ENCODE measurements around the gene ZNF714. TPM values are rescaled to one million over a fixed set of nuclear protein-coding genes. Genes with fewer than 3 reads are reported as not detected.
"Not testable (repeated sequence)": the region's sequence is repeated elsewhere in the genome, so short reads cannot be mapped to it uniquely, and the experiment has no call there.

ZNF714 gene
- total RNA-seq, 1 experiment from 2014 or later: 6.0 TPM

- no peak for DNase-seq (ENCODE audit: low spot score)
These were observed 48.2 kb downstream of the ZNF714 start for GRCh38 chr19:21130097-21130775.

GRCh38 chr19:21133633-21134032, 51.6 kb downstream of the ZNF714 start:
- DNase-seq (ENCODE audit: low spot score): no peak

DNA sequence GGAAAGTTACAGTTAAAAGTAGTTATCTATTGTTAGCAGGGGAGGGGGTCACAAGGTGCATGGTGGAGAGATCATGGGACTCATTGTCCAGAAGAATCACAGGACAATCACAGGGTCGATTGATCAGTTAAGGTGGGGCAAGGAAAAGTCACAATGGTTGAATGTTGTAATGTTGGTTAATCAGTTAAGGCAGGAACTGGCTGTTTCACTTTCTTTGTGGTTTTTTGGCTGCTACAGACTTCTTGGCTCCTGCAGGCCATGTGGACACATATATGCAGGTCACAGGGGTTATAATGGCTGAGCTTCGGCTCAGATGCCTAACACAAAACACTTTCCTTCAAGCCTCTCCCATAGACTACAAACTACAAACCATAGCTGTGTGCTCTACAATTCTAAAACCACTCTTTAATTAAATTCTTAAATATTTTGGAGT, 52.9 kb downstream of the ZNF714 start:
- DNase-seq (ENCODE audit: low spot score): no peak

DNA sequence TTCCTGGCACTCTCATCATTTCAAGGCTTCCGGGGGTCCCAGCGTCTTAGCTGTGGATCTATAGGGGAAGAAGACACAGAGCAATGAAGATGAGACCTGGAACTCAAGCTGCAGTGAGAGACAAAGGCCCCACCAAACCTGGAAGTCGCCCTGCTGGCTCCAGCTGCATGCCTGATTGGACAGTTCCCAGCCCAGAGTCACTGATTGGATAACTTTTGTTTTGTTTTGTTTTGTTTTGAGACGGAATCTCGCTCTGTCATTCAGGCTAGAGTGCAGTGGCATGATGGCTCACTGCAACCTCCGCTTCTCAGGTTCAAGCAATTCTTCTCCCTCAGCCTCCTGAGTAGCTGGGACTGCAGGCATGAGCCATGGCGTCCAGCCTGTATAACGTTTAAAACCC, 53.4 kb downstream of the ZNF714 start:
- DNase-seq (ENCODE audit: low spot score): no peak

DNA sequence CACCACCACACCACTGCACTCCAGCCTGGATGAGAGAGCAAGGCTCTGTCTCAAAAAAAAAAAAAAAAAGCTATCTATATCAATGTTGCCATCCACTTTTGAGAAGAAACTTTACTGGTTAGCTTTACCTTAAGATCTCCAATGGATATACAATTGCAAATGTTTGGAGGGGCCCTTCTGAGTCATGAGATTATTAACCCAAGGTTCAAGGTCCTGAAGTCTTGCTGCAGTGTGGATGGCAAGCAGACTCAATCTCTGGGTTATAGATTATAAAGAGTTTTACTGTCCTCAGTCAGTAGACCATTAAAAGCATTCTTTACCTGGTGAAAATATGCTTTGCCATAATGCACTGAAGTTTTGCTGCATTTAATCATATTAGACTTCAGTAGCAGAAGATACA, 56.1 kb downstream of the ZNF714 start:
- no peak for DNase-seq (ENCODE audit: low spot score)

- DNase-seq (ENCODE audit: low spot score): not testable (repeated sequence)
These were observed 59.0 kb downstream of the ZNF714 start for GRCh38 chr19:21141006-21141405.

- peak; percentile 89 for DNase-seq (ENCODE audit: low spot score)
These were observed 59.9 kb downstream of the ZNF714 start, which contains the start of gene ZNF431 for GRCh38 chr19:21141787-21142464. Gene ZNF431 (plus strand): TSS chr19:21142040. CDS start chr19:21142184, 144 bp downstream.

DNA sequence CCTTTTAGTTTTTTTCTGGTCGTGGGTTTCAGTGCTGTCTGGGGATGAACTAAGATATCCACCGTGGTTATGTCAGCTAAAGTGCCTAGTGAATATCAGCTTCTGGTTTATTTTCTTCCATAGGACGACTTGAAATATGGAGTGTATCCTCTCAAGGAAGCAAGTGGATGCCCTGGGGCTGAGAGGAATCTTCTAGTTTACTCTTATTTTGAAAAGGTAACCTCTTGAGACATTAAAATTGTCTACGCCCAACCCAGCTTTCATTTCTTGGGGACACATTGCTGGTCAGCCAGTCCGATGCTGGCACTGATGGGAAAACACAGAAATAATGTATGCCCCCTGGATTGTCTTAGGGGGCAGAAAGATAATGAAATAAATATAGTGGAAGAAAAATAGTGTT, 61.4 kb downstream of the ZNF714 start:
- no peak for DNase-seq (ENCODE audit: low spot score)

GRCh38 chr19:21143854-21144253, 61.9 kb downstream of the ZNF714 start:
- DNase-seq (ENCODE audit: low spot score): no peak

DNA sequence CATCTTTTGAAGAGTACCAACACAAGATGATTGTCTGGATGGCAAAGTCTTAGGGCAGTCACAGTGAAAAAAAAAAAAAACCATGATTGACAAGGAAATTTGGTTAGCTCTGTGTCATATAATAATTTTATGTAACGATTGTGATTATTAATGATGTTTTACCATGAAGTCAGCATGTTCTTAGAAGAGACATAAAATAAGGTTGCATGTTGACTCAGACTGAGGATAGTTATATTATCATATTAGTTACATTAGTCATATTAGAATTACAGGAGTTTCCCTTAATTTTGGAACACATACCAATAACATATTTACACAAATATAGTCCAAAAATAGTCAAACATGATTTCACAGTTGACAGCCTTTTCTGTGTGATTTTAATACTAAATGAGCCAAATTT, 65.5 kb downstream of the ZNF714 start:
- no peak for DNase-seq (ENCODE audit: low spot score)

DNA sequence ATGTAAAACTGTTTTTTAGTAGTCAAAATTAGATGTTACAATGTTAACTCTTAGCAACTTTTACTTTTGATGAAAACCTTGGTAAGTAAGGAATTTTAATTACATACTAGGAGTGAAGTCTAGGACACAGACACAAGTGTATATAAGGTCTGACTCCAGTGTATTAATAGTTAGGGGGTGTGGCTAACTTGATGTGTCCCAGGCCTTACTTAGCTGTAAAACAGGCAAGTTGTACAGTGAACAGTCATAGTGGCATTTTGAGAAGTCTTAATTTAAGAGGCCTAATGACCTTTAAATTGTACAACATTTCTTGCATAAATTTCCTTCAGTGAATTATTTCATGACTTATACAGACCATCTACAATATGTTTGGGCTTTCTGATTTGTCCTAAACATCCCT, 66.7 kb downstream of the ZNF714 start:
- DNase-seq (ENCODE audit: low spot score): no peak

GRCh38 chr19:21149877-21150276, 67.9 kb downstream of the ZNF714 start:
- no peak for DNase-seq (ENCODE audit: low spot score)

- DNase-seq (ENCODE audit: low spot score): no peak
These were observed 69.5 kb downstream of the ZNF714 start for GRCh38 chr19:21151460-21151859.

GRCh38 chr19:21158523-21159135, 76.6 kb downstream of the ZNF714 start:
- no peak for DNase-seq (ENCODE audit: low spot score)

- no peak for DNase-seq (ENCODE audit: low spot score)
These were observed 82.5 kb downstream of the ZNF714 start for GRCh38 chr19:21164541-21164940.

DNA sequence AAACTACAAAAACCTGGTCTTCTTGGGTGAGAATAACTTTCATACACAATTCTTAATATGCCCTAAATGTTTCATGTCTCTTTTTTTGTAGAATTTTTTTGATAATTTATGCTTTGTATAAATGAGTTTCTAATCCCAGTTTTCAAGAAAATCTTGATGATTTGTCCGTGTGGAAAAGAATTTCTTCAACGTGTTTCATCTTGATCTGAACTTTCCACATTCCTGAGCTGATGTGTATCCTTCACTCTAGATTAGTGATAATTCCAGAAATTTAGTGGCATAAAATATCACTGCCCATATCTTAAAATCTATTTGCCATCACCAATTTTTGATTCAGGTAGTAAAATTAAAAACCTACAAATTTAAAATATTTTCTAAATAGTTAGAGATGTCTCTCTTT, 84.4 kb downstream of the ZNF714 start:
- no peak for DNase-seq (ENCODE audit: low spot score)

Small RNA genes within 50 kb of the gene (small RNA-seq; reads per million reads assigned to genes)
- 1.9 reads per million, percentile 63 among the genes with 10 or more reads in this experiment for gene RNA5SP469

Other genes with a start within 250 kb of the ZNF714 start
- gene ZNF85, start 159.0 kb upstream of the ZNF714 start, total RNA-seq (2014; rRNA removed; shearing (Covaris generic)): 0.08 TPM in 1 of 2 replicates, not detected in the other
- gene ZNF430, start 61.5 kb upstream of the ZNF714 start, total RNA-seq (2014; rRNA removed; shearing (Covaris generic)): 1.2 and 2.3 TPM in 2 replicates
- 4.4 and 5.9 TPM in 2 replicates for gene ZNF431, start 59.8 kb downstream of the ZNF714 start, total RNA-seq (2014; rRNA removed; shearing (Covaris generic))
- gene ZNF708, start 247.2 kb downstream of the ZNF714 start, total RNA-seq (2014; rRNA removed; shearing (Covaris generic)): 2.0 TPM in 2 replicates

Data from HT-29 (cell line).